Endothelial cell of umbilical vein (primary cell): ENCODE measurements around the gene ZNFX1.

Source experiments
- EZH2 ChIP-seq: IDR thresholded peaks from 2 replicates; pipeline ENCODE4 v1.6.1; 2012; ENCODE audit warnings: borderline replicate concordance, low read depth, mild to moderate bottlenecking, moderate library complexity, low read length, inconsistent platforms; ENCODE audit not compliant: severe bottlenecking
- GATA2 ChIP-seq: IDR thresholded peaks from 2 replicates; pipeline ENCODE4 v1.7.0; 2011; ENCODE audit warnings: low read depth, mild to moderate bottlenecking, moderate library complexity, mixed read lengths, low read length; ENCODE audit not compliant: insufficient read length, insufficient read depth
- JUN ChIP-seq: IDR thresholded peaks from 2 replicates; pipeline ENCODE4 v1.6.1; 2011; ENCODE audit warnings: borderline replicate concordance, low read depth; ENCODE audit not compliant: insufficient read length, insufficient read depth
- POLR2A ChIP-seq: IDR thresholded peaks from 2 replicates; pipeline ENCODE4 v1.6.1; 2012; ENCODE audit warnings: low read depth, mild to moderate bottlenecking, control low read depth, low read length
- POLR2AphosphoS5 ChIP-seq: IDR thresholded peaks from 2 replicates; pipeline ENCODE4 v1.6.1; 2012; ENCODE audit warnings: low read depth, mild to moderate bottlenecking, control low read depth, low read length, moderate library complexity; ENCODE audit not compliant: insufficient read depth
- TF ChIP-seq, protein P1 (sequence below), 2 donors: IDR thresholded peaks; 1 replicate in 1 of 2; 2 replicates in 1 of 2; pipeline ENCODE4 v1.5.1; 2011; ENCODE audit warnings: low read length in 2 of 2, mild to moderate bottlenecking in 2 of 2, moderate library complexity in 2 of 2, control low read depth in 1 of 2, inconsistent platforms in 1 of 2, low read depth in 1 of 2; ENCODE audit not compliant: insufficient read depth in 1 of 2; ENCODE audit errors: extremely low read depth in 1 of 2

DNA sequence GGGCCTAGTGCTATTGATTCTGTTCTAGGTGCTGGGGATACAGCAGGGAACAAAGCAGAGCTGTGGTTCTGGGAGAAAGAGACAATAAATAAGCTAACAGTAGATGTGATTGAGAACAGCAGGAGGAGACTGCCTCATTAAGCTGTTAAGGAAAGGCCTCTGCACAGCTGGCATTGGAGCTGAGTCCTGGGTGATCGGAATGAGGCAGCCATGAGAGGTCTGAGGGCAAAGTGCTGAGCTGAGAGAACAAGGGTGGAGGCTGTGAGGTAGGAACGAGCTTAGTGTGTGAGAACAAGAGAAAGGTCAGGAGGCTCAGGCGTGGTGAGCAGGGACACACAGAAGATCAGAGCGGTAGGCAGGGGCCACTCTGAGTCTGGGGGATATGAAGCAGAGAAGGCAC lies 40.3 kb downstream of the ZNFX1 start:
- TF ChIP-seq, protein P1, sequence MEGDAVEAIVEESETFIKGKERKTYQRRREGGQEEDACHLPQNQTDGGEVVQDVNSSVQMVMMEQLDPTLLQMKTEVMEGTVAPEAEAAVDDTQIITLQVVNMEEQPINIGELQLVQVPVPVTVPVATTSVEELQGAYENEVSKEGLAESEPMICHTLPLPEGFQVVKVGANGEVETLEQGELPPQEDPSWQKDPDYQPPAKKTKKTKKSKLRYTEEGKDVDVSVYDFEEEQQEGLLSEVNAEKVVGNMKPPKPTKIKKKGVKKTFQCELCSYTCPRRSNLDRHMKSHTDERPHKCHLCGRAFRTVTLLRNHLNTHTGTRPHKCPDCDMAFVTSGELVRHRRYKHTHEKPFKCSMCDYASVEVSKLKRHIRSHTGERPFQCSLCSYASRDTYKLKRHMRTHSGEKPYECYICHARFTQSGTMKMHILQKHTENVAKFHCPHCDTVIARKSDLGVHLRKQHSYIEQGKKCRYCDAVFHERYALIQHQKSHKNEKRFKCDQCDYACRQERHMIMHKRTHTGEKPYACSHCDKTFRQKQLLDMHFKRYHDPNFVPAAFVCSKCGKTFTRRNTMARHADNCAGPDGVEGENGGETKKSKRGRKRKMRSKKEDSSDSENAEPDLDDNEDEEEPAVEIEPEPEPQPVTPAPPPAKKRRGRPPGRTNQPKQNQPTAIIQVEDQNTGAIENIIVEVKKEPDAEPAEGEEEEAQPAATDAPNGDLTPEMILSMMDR (IDR thresholded peaks at IDR 0.05; ENCODE audit: extremely low read depth in 1 of 2, insufficient read depth in 1 of 2, low read depth in 1 of 2, low read length in 2 of 2), result no peak
- TF ChIP-seq POLR2A, result no peak
- no peak for TF ChIP-seq POLR2AphosphoS5
- TF ChIP-seq EZH2, result no peak
- TF ChIP-seq JUN, result no peak
- TF ChIP-seq GATA2, result no peak
